ENCODE measurements around the gene ACAD10.

DNA sequence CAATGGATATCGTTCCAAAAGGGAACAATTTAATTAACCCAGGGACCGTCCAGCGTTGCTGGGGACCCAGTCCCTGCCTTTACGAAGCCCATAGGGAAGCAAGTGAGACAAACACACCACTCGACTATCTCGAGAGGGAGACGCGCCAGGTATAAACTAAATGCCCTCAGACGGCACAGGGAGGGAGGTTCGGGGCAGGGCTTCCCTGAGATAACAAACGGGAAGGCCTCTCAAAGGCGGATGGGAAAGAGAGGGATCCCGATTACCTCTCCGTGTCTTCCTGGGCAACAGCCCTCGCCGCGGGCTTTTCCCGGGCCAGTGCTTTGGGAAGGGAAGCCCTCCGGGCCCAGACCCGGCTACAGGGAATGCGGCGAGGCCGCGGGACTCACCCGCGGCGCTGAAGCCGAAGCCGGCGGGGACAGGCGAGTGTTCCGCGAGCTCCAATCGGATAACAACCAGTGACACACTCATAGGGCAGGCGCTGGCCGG is 487 bp upstream of the ACAD10 start:
- TF ChIP-seq, protein P1, sequence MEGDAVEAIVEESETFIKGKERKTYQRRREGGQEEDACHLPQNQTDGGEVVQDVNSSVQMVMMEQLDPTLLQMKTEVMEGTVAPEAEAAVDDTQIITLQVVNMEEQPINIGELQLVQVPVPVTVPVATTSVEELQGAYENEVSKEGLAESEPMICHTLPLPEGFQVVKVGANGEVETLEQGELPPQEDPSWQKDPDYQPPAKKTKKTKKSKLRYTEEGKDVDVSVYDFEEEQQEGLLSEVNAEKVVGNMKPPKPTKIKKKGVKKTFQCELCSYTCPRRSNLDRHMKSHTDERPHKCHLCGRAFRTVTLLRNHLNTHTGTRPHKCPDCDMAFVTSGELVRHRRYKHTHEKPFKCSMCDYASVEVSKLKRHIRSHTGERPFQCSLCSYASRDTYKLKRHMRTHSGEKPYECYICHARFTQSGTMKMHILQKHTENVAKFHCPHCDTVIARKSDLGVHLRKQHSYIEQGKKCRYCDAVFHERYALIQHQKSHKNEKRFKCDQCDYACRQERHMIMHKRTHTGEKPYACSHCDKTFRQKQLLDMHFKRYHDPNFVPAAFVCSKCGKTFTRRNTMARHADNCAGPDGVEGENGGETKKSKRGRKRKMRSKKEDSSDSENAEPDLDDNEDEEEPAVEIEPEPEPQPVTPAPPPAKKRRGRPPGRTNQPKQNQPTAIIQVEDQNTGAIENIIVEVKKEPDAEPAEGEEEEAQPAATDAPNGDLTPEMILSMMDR (IDR thresholded peaks at IDR 0.05; ENCODE audit: poor library complexity), result no peak
- no peak for TF ChIP-seq EZH2 (IDR thresholded peaks at IDR 0.05; ENCODE audit: borderline replicate concordance)

All from hepatocyte (in vitro differentiated cells).